Endothelial cell of umbilical vein (primary cell): Measurements from ENCODE around the gene CCDC188.

Source experiments
- CTCF ChIP-seq, 2 donors: IDR thresholded peaks; 1 replicate in 1 of 2; 2 replicates in 1 of 2; pipeline ENCODE4 v1.5.1; 2011; ENCODE audit warnings: low read length in 2 of 2, mild to moderate bottlenecking in 2 of 2, moderate library complexity in 2 of 2, control low read depth in 1 of 2, inconsistent platforms in 1 of 2, low read depth in 1 of 2; ENCODE audit not compliant: insufficient read depth in 1 of 2; ENCODE audit errors: extremely low read depth in 1 of 2
- JUN ChIP-seq: IDR thresholded peaks from 2 replicates; pipeline ENCODE4 v1.6.1; 2011; ENCODE audit warnings: borderline replicate concordance, low read depth; ENCODE audit not compliant: insufficient read length, insufficient read depth
- POLR2A ChIP-seq: IDR thresholded peaks from 2 replicates; pipeline ENCODE4 v1.6.1; 2012; ENCODE audit warnings: low read depth, mild to moderate bottlenecking, control low read depth, low read length
- POLR2AphosphoS5 ChIP-seq: IDR thresholded peaks from 2 replicates; pipeline ENCODE4 v1.6.1; 2012; ENCODE audit warnings: low read depth, mild to moderate bottlenecking, control low read depth, low read length, moderate library complexity; ENCODE audit not compliant: insufficient read depth

DNA sequence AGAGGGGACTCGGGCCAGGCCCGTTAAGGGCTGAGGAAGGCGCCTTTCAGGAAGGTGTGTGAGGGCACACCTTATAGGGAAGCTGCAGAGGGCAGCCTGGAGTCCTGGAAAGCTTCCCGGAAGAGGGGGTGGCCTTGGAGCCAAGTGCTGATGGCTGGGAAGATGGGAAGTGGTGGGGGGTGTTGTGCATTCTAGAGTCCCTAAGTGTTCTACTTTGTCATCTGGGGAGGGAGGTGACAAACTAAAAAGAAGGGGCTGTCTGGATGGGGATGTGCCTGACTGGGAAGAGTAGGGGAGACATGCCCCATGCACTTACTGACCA is 12.5 kb downstream of the CCDC188 start:
- TF ChIP-seq POLR2A (no peak), POLR2AphosphoS5 (no peak), CTCF (IDR thresholded peaks at IDR 0.05; ENCODE audit: extremely low read depth in 1 of 2, insufficient read depth in 1 of 2, low read depth in 1 of 2, low read length in 2 of 2) (no peak), JUN (no peak)
